ENCODE measurements around the gene TP53I3.

- no peak for TF ChIP-seq CTCF (IDR thresholded peaks at IDR 0.05)
- no peak for TF ChIP-seq POLR2A (IDR thresholded peaks at IDR 0.05)
Measured at GRCh38 chr2:24065341-24065740, 19.3 kb downstream of the TP53I3 start.
